Activated naive CD4-positive, alpha-beta T cell treated with anti-CD3 and anti-CD28 coated beads, Interleukin-2, amount 50 U/mL, for 24 hours (primary cell): ENCODE data around the gene TBC1D16.

Experiments used
- H3K27ac Mint-ChIP-seq: one replicate; pipeline ENCODE4 v1.8.0; 2021; ENCODE audit warnings: mild to moderate bottlenecking, mixed read lengths
- H3K27me3 Mint-ChIP-seq: one replicate; pipeline ENCODE4 v1.8.0; 2021; ENCODE audit warnings: mixed read lengths
- H3K36me3 Mint-ChIP-seq: one replicate; pipeline ENCODE4 v1.8.0; 2021; ENCODE audit warnings: mixed read lengths
- H3K4me1 Mint-ChIP-seq: one replicate; pipeline ENCODE4 v1.8.0; 2021; ENCODE audit warnings: mixed read lengths
- H3K4me3 Mint-ChIP-seq: one replicate; pipeline ENCODE4 v1.8.0; 2021; ENCODE audit warnings: mild to moderate bottlenecking, mixed read lengths
- H3K9me3 Mint-ChIP-seq: one replicate; pipeline ENCODE4 v1.8.0; 2021; ENCODE audit warnings: mixed read lengths

The TBC1D16 gene

GRCh38 chr17:80017226-80018010 is 18.3 kb downstream of the TBC1D16 start:
- Mint-ChIP-seq H3K9me3 (no peaks in the 10 kb centered on the region), H3K36me3 (no peaks in the 10 kb centered on the region), H3K27me3 (no peaks in the 10 kb centered on the region), H3K4me1 (no peaks in the 10 kb centered on the region), H3K27ac (no peak overlapping the region), H3K4me3 (no peak overlapping the region)

GRCh38 chr17:80012765-80013741 is 22.6 kb downstream of the TBC1D16 start:
- Mint-ChIP-seq H3K27ac (no peak overlapping the region), H3K27me3 (no peaks in the 10 kb centered on the region)

GRCh38 chr17:80011989-80012555 is 23.6 kb downstream of the TBC1D16 start:
- Mint-ChIP-seq H3K9me3 (no peaks in the 10 kb centered on the region), H3K4me1 (no peaks in the 10 kb centered on the region), H3K36me3 (no peaks in the 10 kb centered on the region), H3K27me3 (no peaks in the 10 kb centered on the region), H3K4me3 (no peak overlapping the region), H3K27ac (no peak overlapping the region)

More at GRCh38 chr17:80012765-80013741, 22.6 kb downstream of the TBC1D16 start:
- Mint-ChIP-seq H3K4me1 (no peaks in the 10 kb centered on the region), H3K9me3 (no peaks in the 10 kb centered on the region), H3K4me3 (no peak overlapping the region), H3K36me3 (no peaks in the 10 kb centered on the region)

GRCh38 chr17:80010283-80010858 is 25.3 kb downstream of the TBC1D16 start:
- no peak overlapping the region for H3K27ac Mint-ChIP-seq
- H3K4me1 Mint-ChIP-seq = peaks cover 8% of the 10 kb centered on the region
- no peak overlapping the region for H3K4me3 Mint-ChIP-seq
- no peaks in the 10 kb centered on the region for H3K36me3 Mint-ChIP-seq
- no peaks in the 10 kb centered on the region for H3K27me3 Mint-ChIP-seq
- H3K9me3 Mint-ChIP-seq = no peaks in the 10 kb centered on the region

- no peaks in the 10 kb centered on the region for H3K36me3 Mint-ChIP-seq
- no peaks in the 10 kb centered on the region for H3K9me3 Mint-ChIP-seq
- no peak overlapping the region for H3K27ac Mint-ChIP-seq
- no peaks in the 10 kb centered on the region for H3K27me3 Mint-ChIP-seq
- peaks cover 8% of the 10 kb centered on the region for H3K4me1 Mint-ChIP-seq
- H3K4me3 Mint-ChIP-seq = no peak overlapping the region
These were observed 26.0 kb downstream of the TBC1D16 start for GRCh38 chr17:80009391-80010282.

GRCh38 chr17:80008848-80009247 is 26.8 kb downstream of the TBC1D16 start:
- Mint-ChIP-seq H3K9me3 (no peaks in the 10 kb centered on the region), H3K4me3 (no peak overlapping the region), H3K36me3 (no peaks in the 10 kb centered on the region), H3K4me1 (peaks cover 8% of the 10 kb centered on the region), H3K27ac (no peak overlapping the region), H3K27me3 (no peaks in the 10 kb centered on the region)

- H3K36me3 Mint-ChIP-seq = no peaks in the 10 kb centered on the region
- no peak overlapping the region for H3K27ac Mint-ChIP-seq
- no peak overlapping the region for H3K4me3 Mint-ChIP-seq
- H3K9me3 Mint-ChIP-seq = no peaks in the 10 kb centered on the region
- peaks cover 8% of the 10 kb centered on the region for H3K4me1 Mint-ChIP-seq
- no peaks in the 10 kb centered on the region for H3K27me3 Mint-ChIP-seq
These were observed 27.3 kb downstream of the TBC1D16 start for GRCh38 chr17:80008383-80008840.

- H3K4me1 Mint-ChIP-seq = peaks cover 8% of the 10 kb centered on the region
- H3K4me3 Mint-ChIP-seq = no peak overlapping the region
- no peaks in the 10 kb centered on the region for H3K27me3 Mint-ChIP-seq
- no peak overlapping the region for H3K27ac Mint-ChIP-seq
- no peaks in the 10 kb centered on the region for H3K36me3 Mint-ChIP-seq
- no peaks in the 10 kb centered on the region for H3K9me3 Mint-ChIP-seq
These were observed 27.7 kb downstream of the TBC1D16 start for GRCh38 chr17:80007939-80008338.

- no peak overlapping the region for H3K27ac Mint-ChIP-seq
- no peak overlapping the region for H3K4me3 Mint-ChIP-seq
These were observed 28.6 kb downstream of the TBC1D16 start for GRCh38 chr17:80006811-80007752.

GRCh38 chr17:80006339-80006720 is 29.3 kb downstream of the TBC1D16 start:
- Mint-ChIP-seq H3K27me3 (no peaks in the 10 kb centered on the region), H3K9me3 (no peaks in the 10 kb centered on the region), H3K4me3 (no peak overlapping the region), H3K36me3 (no peaks in the 10 kb centered on the region), H3K27ac (no peak overlapping the region), H3K4me1 (peaks cover 8% of the 10 kb centered on the region)

More at GRCh38 chr17:80006811-80007752, 28.6 kb downstream of the TBC1D16 start:
- no peaks in the 10 kb centered on the region for H3K9me3 Mint-ChIP-seq
- H3K4me1 Mint-ChIP-seq = peaks cover 8% of the 10 kb centered on the region
- no peaks in the 10 kb centered on the region for H3K36me3 Mint-ChIP-seq
- H3K27me3 Mint-ChIP-seq = no peaks in the 10 kb centered on the region

- Mint-ChIP-seq H3K9me3 (no peaks in the 10 kb centered on the region), H3K27ac (no peak overlapping the region), H3K36me3 (no peaks in the 10 kb centered on the region), H3K4me1 (peaks cover 8% of the 10 kb centered on the region), H3K27me3 (no peaks in the 10 kb centered on the region), H3K4me3 (no peak overlapping the region)
These were observed 30.0 kb downstream of the TBC1D16 start for GRCh38 chr17:80005360-80006338.

- H3K4me3 Mint-ChIP-seq = no peak overlapping the region
- no peak overlapping the region for H3K27ac Mint-ChIP-seq
- H3K36me3 Mint-ChIP-seq = no peaks in the 10 kb centered on the region
- no peaks in the 10 kb centered on the region for H3K9me3 Mint-ChIP-seq
- no peaks in the 10 kb centered on the region for H3K27me3 Mint-ChIP-seq
- peaks cover 13% of the 10 kb centered on the region for H3K4me1 Mint-ChIP-seq
These were observed 31.7 kb downstream of the TBC1D16 start for GRCh38 chr17:80003969-80004368.
